Activated T-cell treated with anti-CD3 and anti-CD28 coated beads for 1 hour (primary cell): ENCODE results near the gene LRRC38.

Experiments
- DNase-seq: peaks from one replicate; pipeline ENCODE4 v3.0.0-alpha.2; 2020; ENCODE audit warnings: low read depth

The LRRC38 gene

DNA sequence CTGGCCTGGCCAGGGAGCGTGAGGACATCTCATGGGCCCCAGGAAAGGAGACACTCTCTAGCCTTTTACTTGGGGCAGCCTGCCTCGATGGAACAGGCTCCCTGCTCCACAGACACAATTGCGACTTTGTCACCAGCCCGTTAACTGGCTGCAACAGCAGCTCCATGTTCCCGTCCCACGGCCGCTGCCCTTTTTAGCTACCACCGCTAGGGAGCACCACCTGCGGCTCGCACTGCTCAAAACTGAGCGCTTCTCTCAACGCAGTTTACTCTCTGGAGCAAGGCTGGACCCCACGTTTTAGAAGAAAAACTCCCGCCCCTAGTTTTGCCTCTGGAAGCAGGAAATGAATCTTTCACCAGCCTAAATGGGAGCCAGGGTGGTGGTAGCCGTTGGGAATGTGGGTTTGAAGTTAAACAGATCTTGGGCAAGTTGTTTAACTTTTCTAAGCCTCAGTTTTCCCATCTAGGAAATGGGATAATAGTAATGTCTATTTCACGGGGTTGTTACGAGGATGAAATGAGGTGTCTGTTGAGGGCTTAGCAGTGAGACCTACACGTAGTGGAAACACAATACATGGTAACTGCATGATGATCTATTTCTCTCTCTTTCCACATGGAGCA lies 3.5 kb upstream of the LRRC38 start:
- DNase-seq, result no peak

DNA sequence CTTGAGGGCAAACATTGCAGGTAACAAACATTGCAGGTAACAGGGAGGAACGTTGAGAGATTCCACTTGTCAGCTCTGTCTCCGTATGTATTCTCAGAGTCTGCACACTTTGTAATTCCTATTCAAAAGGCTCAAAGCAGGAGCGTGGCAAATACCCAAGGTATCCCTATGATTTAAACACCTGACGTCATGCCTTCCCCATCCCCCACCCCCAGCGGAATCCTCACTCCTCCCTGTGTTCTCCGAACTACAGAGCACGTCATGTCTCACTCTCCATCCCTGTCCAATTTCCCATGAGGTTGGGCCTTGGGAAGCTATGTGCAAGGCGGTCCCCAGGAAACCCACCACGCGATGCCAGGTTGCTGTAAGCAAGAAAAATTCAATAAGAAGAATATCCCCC lies 2.8 kb upstream of the LRRC38 start:
- DNase-seq, result no peak

- DNase-seq, result no peak
Observed at GRCh38 chr1:13514821-13515220, 1.0 kb upstream of the LRRC38 start.

DNA sequence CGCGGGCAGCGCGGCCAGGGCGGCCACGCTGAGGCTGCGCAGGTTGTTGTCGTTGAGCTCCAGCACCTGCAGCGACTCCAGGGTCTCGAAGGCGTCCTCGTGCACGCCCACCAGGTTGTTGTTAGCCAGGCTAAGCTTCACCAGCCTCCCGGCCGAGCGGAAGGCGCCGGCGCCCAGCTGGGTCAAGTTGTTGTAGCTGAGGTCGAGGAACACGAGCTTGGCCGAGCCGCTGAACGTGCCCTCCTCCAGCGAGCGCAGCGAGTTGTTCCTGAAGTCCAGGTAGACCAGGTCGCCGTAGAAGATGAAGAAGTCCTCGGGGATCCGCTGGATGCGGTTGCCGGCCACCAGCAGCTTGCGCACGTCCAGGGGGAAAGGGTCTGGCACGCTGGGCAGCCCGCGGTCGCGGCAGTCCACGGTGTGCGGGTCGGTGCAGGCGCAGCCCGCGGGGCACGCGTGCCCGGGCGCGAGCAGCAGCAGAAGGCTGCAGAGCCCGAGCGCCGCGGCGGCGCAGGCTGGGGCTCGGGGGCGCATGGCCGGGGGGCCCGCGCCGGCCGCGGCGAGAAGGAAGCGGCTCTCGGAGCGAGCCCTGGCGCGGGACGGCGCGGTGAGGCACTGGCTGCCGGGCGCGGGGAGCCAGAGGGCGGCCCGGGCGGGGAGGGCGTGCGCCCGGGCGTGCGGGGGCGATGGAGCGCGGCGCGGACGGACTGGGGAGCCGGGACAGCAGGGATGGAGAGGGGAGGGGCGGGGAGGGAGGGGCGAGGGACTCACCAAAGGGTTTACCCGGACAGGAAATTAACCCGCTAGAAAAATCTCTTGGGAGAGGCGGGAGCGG lies 524 bp downstream of the LRRC38 start:
- DNase-seq, result no peak

DNA sequence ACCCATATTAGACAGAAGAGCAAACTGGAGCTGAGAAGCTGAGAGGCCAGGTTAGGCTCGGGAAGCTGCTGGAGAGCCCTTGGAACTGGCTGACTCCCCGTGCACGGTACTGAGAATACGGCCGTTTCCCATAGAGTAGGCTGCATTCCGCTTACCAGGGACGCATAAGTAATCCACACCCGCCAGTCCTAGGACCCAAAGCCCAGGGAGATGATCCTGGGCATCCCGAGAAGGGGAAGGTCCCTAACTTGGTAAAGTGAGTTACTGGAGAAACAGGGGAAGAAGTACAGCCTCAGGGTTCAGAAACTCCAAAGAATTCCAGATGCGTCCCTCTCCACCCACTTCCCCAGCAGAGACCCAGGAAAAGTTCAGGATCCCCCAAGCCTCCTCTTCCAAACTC lies 1.3 kb downstream of the LRRC38 start:
- no peak for DNase-seq

DNA sequence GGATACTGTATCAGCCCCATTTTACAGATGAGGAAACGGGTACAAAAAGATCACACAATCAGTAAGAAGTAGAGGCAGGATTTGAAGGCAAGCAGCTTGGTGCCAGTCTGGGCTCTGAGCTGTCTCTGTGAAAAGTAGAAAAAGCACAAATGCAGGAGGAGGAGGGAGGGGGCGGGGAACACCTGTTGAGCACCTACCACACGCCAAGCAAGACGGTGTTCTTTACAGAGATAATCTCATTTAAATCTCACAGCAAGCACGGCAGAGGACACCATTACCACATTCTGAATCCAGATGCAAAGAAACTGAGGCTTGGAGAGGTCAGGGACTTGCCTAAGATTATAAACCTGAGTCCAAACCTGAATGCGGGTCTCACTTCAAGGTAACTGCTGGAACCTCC lies 3.3 kb downstream of the LRRC38 start:
- no peak for DNase-seq

GRCh38 chr1:13507075-13507474 lies 6.7 kb downstream of the LRRC38 start:
- no peak for DNase-seq

- no peak for DNase-seq
Observed at GRCh38 chr1:13505020-13505419, 8.8 kb downstream of the LRRC38 start.

- no peak for DNase-seq
Observed at GRCh38 chr1:13500806-13501205, 13.0 kb downstream of the LRRC38 start.

- DNase-seq, result no peak
Observed at GRCh38 chr1:13499422-13499821, 14.4 kb downstream of the LRRC38 start.

GRCh38 chr1:13498553-13498952 lies 15.2 kb downstream of the LRRC38 start:
- no peak for DNase-seq

DNA sequence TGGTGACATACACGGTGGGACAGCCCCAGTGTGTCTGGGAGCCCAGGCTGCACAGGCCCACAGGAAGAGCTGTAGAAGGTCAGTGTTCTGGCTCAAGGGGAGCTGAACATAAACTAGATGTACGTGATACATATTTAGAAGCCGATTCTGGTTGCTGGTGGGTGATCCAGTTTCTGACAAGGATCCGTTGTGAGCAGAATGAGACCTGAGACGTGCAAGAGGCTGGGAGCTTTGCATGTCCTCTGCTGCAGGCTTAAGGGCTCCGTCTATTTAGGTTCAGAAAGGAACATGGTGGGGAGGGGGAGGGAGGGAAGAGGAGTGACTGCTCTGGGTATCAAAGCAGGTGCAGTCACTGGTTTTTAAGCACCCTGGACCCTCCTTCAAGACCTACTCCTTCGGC lies 18.6 kb downstream of the LRRC38 start:
- DNase-seq, result no peak

DNA sequence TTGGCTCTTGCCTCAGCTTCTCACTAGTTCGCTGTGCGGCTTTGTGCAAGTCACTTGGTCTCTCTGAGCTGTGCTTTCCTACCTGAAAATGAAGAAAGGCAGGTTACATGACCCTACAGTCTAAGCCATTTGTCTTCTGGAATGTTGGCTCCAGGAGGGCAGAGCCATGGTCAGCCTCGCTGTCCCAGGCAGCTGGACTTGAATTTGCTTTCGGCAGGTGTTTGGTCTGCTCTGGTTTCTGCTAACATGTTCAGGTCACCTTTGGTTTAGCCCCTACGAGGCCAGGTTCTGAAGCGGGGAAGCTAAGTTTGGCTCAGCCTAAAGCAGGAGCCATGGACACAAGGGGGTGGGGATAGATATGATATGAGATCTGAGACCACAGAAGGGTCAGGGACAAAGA lies 19.1 kb downstream of the LRRC38 start:
- DNase-seq, result no peak

DNA sequence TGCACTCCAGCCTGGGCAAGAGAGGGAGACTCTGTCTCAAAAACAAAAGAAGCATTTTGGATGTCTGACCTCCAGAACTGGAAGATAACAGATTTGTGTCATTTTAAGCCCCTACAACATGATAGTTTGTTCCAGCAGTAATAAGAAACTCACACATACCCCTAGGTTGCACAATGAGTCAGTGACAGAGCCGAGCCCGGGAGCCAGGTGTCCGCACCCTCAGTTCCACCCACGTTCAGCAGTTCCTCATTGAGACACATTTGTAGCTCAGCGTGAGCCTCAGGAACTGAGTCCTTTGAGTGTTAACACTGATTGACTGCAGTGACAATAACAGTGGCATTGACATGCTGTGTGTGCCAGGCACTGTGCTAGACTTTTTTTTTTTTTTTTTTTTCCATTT lies 19.8 kb downstream of the LRRC38 start:
- no peak for DNase-seq

DNA sequence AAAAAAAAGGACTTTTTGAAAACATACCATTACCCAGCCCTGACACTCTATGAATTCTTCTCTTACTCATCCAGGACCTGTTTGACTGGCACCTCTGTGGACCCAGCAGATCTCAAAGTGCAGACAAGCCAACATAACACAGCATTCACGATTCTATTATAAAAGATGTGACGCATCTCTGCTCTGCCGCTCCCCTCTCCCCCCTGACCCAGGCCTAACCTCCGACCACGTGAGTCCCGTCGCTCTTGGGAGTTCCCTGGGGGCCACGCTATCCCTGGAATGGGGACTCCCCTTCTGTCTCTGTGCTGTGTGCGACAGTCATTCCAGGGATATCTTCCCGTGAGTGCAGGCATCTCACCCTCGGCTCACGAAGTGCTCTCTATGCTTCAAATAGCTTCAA lies 21.1 kb downstream of the LRRC38 start:
- no peak for DNase-seq

- no peak for DNase-seq
Observed at GRCh38 chr1:13487957-13488356, 25.8 kb downstream of the LRRC38 start.

DNA sequence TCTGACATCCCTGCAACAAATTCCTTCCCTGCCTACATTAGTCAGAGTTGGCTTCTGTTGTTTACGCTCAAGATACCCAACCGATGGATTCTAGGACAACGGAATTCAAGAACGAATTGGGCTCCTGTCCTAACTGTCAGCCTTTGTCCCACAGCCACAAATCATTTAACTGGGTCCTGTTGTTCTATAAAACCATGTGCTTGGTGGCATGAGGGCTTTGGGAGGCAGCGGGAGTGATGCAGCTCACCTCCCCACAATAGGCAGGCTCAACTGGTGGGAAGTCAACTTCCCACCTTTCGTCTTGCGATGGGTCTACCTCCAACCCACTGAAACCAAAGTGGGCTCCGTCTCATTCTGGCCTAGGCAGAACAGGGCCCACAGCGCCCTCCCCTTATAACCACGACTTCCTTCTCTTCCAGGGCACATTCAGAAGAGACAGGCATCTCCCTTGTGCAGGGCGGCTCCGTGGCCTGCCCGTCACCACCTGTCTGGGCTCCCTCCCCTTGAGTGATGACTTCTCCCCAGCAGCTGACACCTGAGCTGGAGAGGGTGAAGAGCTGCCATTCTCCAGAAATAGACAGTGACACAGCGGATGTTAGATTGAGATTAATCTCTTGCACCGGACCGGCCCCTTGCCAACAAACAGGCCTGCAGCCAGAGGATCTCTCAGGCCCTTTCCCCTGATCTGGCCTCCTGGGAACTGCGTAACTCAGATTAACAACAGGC lies 26.5 kb downstream of the LRRC38 start:
- DNase-seq, result no peak

GRCh38 chr1:13483946-13484345 lies 29.9 kb downstream of the LRRC38 start:
- no peak for DNase-seq

GRCh38 chr1:13482600-13482999 lies 31.2 kb downstream of the LRRC38 start:
- no peak for DNase-seq

DNA sequence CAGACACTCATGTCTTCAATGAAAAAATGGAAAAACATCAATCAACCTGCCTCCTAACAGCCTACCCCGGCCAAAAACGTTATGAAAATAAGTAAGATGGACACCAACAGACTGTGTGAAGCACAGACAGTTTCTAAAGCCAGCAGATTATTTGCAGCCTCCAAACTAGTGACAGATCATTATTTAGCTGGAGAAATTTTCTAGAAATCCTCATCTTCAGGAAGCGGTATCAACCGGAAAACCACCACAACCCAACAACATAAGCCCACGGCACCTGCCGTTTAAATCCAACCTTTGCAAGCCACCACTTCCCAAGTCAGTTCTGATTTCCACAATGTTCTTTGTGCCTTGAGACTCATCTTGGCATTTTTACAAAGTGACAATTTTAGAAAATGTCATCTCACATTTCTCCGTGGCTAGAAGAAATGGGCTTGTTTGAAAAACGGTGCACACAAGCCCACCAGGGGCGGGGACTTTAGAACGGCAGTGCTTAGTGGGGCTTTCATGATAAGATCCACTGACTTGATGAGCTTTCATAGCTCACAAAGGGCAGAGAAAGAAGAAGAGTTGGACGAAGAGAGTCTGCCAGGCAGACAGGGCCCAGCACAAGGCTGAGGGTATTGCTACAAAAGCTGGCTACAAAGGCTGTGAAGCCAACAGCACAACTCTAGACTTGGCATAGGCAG lies 34.5 kb downstream of the LRRC38 start:
- DNase-seq, result no peak

- DNase-seq, result no peak
Observed at GRCh38 chr1:13478692-13479091, 35.1 kb downstream of the LRRC38 start.

GRCh38 chr1:13469343-13469742 lies 44.5 kb downstream of the LRRC38 start:
- DNase-seq, result no peak

DNA sequence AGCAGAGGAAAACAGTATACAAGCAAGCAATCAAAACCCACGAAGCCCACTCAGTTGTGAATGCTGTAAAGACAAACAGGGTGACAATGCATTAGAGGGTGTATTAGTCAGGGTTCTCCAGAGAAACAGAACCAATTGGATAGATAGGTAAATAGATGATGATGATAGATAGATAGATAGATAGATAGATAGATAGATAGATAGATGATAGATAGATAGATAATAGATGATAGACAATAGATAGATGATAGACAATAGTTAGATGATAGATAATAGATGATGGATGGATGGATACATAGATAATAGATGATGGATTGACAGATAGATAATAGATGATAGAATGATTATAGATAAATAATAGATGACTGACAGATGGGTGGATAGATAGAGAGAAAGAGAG lies 48.3 kb downstream of the LRRC38 start:
- no peak for DNase-seq
